Hepatocyte (in vitro differentiated cells): ENCODE data around the gene ALOXE3. TPM values are rescaled to one million over a fixed set of nuclear protein-coding genes. Genes with fewer than 3 reads are reported as not detected.

Experiments
- DNase-seq: peaks from one replicate; pipeline ENCODE4 v3.0.0-alpha.2; 2016; ENCODE audit warnings: low spot score
- H2AFZ ChIP-seq: fragments of 200-600 bp; sonication (generic); 2 replicates; pipeline ENCODE4 v1.6.0; 2016; ENCODE audit warnings: antibody characterized with exemption, mild to moderate bottlenecking
- H3K27ac ChIP-seq: fragments of 200-600 bp; sonication (generic); 2 replicates; pipeline ENCODE4 v1.5.1; 2016; ENCODE audit warnings: mild to moderate bottlenecking
- H3K27me3 ChIP-seq: fragments of 200-600 bp; sonication (generic); 2 replicates; pipeline ENCODE4 v1.6.1; 2016
- H3K36me3 ChIP-seq: fragments of 200-600 bp; sonication (generic); replicated peaks from 2 replicates; pipeline ENCODE4 v1.5.1; 2016; ENCODE audit warnings: low read depth; ENCODE audit not compliant: insufficient read depth
- H3K4me1 ChIP-seq: fragments of 200-600 bp; sonication (generic); 2 replicates; pipeline ENCODE4 v1.5.1; 2016; ENCODE audit warnings: mild to moderate bottlenecking, moderate library complexity; ENCODE audit not compliant: insufficient read depth
- H3K4me2 ChIP-seq: fragments of 200-600 bp; sonication (generic); 2 replicates; pipeline ENCODE4 v1.6.0; 2016
- H3K4me3 ChIP-seq: fragments of 200-600 bp; sonication (generic); 2 replicates; pipeline ENCODE4 v1.5.1; 2016; ENCODE audit warnings: mild to moderate bottlenecking
- H3K79me2 ChIP-seq: fragments of 200-600 bp; sonication (generic); 2 replicates; pipeline ENCODE4 v1.6.0; 2017; ENCODE audit warnings: mild to moderate bottlenecking
- H3K9me2 ChIP-seq: fragments of 200-600 bp; sonication (generic); replicated peaks from 2 replicates; pipeline ENCODE4 v1.6.0; 2017; ENCODE audit warnings: mild to moderate bottlenecking; ENCODE audit not compliant: insufficient read depth
- H3K9me3 ChIP-seq: fragments of 200-600 bp; sonication (generic); 2 replicates; pipeline ENCODE4 v1.5.1; 2016; ENCODE audit warnings: low read depth, mild to moderate bottlenecking
- H4K20me1 ChIP-seq: fragments of 200-600 bp; sonication (generic); 2 replicates; pipeline ENCODE4 v1.6.0; 2016; ENCODE audit warnings: mild to moderate bottlenecking; ENCODE audit not compliant: insufficient read depth, poor library complexity, severe bottlenecking
- EZH2 ChIP-seq: fragments of 200-600 bp; sonication (generic); IDR thresholded peaks from 2 replicates; pipeline ENCODE4 v1.6.1; 2016; ENCODE audit warnings: antibody characterized with exemption, mild to moderate bottlenecking, borderline replicate concordance
- EZH2phosphoT487 ChIP-seq: fragments of 200-600 bp; sonication (generic); IDR thresholded peaks from one replicate; pipeline ENCODE4 v1.6.1; 2018; ENCODE audit warnings: antibody characterized with exemption, mild to moderate bottlenecking, low read depth, moderate library complexity; ENCODE audit not compliant: unreplicated experiment, severe bottlenecking
- WGBS: methylation state at CpG from one replicate; pipeline ENCODE4 v1.1.6; 2016; ENCODE audit warnings: low lambda C conversion rate; ENCODE audit errors: missing lambda C conversion rate; 5-methylcytosine and 5-hydroxymethylcytosine counted together
- polyA plus RNA-seq: library from polyadenylated mRNA; unstranded; fragments of >200 nt; fragmentation: Nextera tagmentation; extraction: Ambion mirVana; gene quantifications from 2 replicates; pipeline ENCODE4 v1.2.1, GENCODE V29; 2016
- total RNA-seq: library from RNA; depleted of rRNA; stranded (reverse); fragments of >200 nt; gene quantifications from 2 replicates; pipeline ENCODE4 v1.2.3, GENCODE V29; 2014
- TF ChIP-seq, protein P1 (sequence below): fragments of 200-600 bp; sonication (generic); IDR thresholded peaks from 2 replicates; pipeline ENCODE4 v1.5.1; 2016; ENCODE audit warnings: antibody characterized with exemption, mild to moderate bottlenecking; ENCODE audit not compliant: poor library complexity

Gene ALOXE3
- total and polyA plus RNA-seq, 2 experiments from 2014 or later = 0.77 to 1.5 TPM

DNA sequence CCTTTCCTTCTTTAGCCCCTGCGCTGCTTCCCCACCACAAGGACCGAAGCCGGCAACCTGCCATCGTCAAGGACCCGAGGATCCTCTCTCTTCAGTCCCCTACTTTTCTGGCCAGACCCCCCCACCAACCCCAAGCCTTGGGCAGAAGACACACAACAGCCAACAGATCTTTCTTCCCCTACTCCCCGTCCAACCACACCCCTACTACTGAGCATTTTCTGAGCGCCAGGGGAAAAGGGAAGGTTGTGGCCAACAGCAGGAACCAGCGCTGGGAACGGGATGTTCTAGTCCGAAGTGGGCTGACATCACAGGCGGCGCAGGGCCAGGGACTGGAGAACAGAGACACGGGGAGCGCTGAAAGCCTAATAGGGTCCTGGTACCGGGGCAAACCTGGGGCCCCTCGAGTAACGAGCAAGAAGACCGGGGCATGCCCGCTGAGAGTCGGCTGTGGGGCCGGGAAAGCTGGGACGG is 33.4 kb upstream of the ALOXE3 start:
- peak overlapping the region; percentile 99 for H3K27ac ChIP-seq
- peaks cover 53% of the 10 kb centered on the region for H3K79me2 ChIP-seq
- no peak overlapping the region for H2AFZ ChIP-seq
- H3K4me2 ChIP-seq = peak overlapping the region; percentile 87
- H3K27me3 ChIP-seq = no peaks in the 10 kb centered on the region
- no peaks in the 10 kb centered on the region for H3K9me2 ChIP-seq
- peaks cover 49% of the 10 kb centered on the region for H4K20me1 ChIP-seq
- H3K4me1 ChIP-seq = peaks cover 30% of the 10 kb centered on the region
- peak; percentile 78 for DNase-seq
- H3K36me3 ChIP-seq = no peaks in the 10 kb centered on the region
- 1% methylated on average over 22 of the region's 22 CpGs for WGBS
- H3K9me3 ChIP-seq = no peaks in the 10 kb centered on the region
- no peak for TF ChIP-seq EZH2
- TF ChIP-seq, protein P1, sequence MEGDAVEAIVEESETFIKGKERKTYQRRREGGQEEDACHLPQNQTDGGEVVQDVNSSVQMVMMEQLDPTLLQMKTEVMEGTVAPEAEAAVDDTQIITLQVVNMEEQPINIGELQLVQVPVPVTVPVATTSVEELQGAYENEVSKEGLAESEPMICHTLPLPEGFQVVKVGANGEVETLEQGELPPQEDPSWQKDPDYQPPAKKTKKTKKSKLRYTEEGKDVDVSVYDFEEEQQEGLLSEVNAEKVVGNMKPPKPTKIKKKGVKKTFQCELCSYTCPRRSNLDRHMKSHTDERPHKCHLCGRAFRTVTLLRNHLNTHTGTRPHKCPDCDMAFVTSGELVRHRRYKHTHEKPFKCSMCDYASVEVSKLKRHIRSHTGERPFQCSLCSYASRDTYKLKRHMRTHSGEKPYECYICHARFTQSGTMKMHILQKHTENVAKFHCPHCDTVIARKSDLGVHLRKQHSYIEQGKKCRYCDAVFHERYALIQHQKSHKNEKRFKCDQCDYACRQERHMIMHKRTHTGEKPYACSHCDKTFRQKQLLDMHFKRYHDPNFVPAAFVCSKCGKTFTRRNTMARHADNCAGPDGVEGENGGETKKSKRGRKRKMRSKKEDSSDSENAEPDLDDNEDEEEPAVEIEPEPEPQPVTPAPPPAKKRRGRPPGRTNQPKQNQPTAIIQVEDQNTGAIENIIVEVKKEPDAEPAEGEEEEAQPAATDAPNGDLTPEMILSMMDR = no peak
- TF ChIP-seq EZH2phosphoT487 = no peak
- H3K4me3 ChIP-seq = peak overlapping the region; percentile 62

DNA sequence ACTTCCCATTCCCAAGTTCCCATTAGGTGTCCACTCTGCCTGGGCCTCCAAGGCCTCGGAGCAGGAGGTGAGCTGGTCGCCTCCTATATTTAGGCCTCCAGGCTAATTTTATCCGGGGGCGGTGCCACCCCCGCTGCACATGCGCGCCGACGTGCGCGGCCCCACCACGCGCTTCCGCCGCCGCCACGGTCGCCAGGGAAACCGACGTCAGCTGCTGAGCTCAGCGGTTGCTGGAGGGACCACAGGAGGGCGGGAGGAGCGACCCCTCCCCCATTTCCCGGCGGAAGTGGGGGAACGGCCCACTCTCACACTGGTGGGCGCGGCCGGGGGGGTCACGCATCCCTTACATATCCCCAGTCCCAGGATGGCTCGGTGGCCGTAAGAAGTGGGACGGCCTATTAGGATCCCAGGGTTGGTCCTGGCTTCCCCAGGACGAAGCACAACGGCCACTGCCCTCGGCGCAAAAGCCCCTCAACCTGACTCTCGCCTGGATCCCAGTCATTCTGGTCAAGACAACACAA is 32.9 kb upstream of the ALOXE3 start:
- Histone ChIP-seq H3K9me2 (no peaks in the 10 kb centered on the region), H3K27ac (peak overlapping the region; percentile 99), H2AFZ (no peak overlapping the region), H3K27me3 (no peaks in the 10 kb centered on the region), H3K4me2 (peak overlapping the region; percentile 87), H3K36me3 (no peaks in the 10 kb centered on the region), H3K9me3 (no peaks in the 10 kb centered on the region), H3K4me1 (peaks cover 30% of the 10 kb centered on the region), H3K79me2 (peaks cover 53% of the 10 kb centered on the region), H3K4me3 (peak overlapping the region; percentile 62), H4K20me1 (peaks cover 54% of the 10 kb centered on the region)
- TF ChIP-seq EZH2 (no peak), EZH2phosphoT487 (no peak)
- TF ChIP-seq, protein P1 = no peak
- DNase-seq = peak; percentile 93
- WGBS = 2% methylated on average over 37 of the region's 38 CpGs

DNA sequence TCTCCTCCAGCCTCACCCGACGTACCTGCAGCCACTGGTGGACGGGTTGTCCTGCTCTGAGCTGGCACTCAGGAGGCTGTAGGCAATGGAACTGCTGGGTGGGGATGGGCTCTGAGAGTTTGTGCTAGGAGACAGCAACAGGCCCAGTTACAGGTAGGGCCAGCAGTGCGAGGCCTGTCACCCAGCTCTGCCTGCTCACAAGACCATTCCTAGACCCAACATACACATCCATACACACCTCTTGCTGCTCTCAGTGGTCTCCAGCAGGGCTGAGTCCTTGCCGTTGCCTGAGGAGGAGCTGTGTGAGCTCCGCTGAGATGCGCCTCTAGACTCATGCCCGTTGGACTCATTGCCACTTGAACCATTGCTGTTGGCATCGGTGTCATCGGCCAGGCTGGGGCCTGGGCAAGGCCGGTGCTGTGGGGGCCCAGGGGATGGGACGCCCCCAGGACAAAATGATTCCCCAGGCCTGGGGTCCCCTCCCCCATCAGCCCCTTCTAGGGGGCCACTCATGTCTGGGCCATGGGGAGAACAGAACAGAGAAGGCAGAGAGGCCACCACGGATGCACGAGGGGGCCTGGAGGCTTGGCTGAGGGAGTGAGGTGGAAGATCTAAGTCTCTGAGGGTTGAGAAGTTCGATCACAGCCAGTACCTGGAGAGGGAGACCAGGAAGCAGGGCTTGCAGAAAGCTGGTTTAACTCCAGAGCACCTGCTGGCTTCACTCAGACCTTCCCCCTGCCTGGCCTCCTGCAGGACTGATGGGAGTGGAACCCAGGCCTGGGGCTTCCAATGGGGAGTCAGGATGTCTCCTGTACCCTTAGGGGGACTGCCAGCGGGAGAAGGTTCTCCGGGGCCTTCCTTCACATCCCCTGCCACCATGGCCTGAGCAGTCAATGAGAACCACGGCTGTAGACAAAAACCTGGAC is 32.1 kb upstream of the ALOXE3 start:
- 89% methylated on average over 18 of the region's 18 CpGs for WGBS
- Histone ChIP-seq H3K4me1 (peaks cover 30% of the 10 kb centered on the region), H3K27ac (peak overlapping the region; percentile 99), H3K79me2 (peaks cover 48% of the 10 kb centered on the region), H3K9me3 (no peaks in the 10 kb centered on the region), H3K4me3 (peak overlapping the region; percentile 15), H2AFZ (no peak overlapping the region), H3K27me3 (no peaks in the 10 kb centered on the region), H3K4me2 (peak overlapping the region; percentile 87), H3K9me2 (no peaks in the 10 kb centered on the region), H4K20me1 (peaks cover 61% of the 10 kb centered on the region), H3K36me3 (no peaks in the 10 kb centered on the region)
- DNase-seq = peak; percentile 33
- TF ChIP-seq, protein P1 = no peak
- TF ChIP-seq EZH2 (no peak), EZH2phosphoT487 (no peak)
